ENCODE results near the gene PCP4. TPM values are rescaled to one million over a fixed set of nuclear protein-coding genes. Genes with fewer than 3 reads are reported as not detected.

PCP4 gene
- polyA plus RNA-seq, 2 of the 4 experiments (the other 2 are of a cell fraction): not detected

DNA sequence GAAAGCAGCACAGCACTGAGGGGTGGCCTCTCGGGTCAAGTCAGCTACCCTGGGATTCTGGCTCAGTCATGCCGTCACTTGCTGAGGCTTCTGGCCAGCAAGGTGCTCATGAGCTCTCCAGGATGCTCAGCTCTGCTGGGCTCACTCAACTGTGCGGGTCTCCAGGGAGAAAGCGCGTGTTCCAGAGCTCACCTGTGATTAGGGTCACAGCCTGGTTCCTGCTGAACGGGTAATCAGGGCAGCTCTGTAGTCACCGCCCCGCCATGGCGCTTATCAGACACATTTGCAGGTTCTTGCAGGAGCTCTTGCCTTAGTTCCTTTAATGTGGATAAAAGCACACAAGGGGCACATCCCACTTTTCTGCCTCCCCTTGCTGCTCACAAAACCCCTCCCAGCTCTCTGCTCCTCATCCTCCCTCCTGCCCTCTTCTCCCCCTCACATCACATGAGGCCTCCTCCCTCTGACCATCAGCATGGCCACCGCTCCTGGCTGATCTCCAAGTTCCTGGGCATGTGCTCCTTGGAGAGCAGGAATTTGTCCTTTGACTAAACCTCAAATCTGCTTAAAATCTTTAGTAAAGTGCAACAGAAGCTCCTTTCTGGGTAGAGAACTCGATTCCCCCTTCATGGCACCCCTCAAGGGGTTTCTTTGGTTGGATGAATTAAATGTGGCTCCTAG, 2.0 kb downstream of the PCP4 start:
- no peak overlapping the region for H3K27ac ChIP-seq
- FAIRE-seq: no peak
- H3K4me1 ChIP-seq: no peaks in the 10 kb centered on the region
- no peak overlapping the region for H3K4me3 ChIP-seq
- DNase-seq (ENCODE audit: low read depth in 1 of 2, low spot score in 1 of 2): no peak
- 14% methylated on average over 10 of the region's 11 CpGs for WGBS (ENCODE audit: missing lambda C conversion rate)
- no peaks in the 10 kb centered on the region for H3K9me3 ChIP-seq
- CTCF ChIA-PET: interaction anchor here (0.7 to 4.2 kb wide), 3 partner anchors 9 to 252 kb away, joined by 3 to 23 read pairs (median 4); no protein-coding TSS in a partner anchor
- ATAC-seq: no peak
- H3K4me2 ChIP-seq: no peak overlapping the region
- TF ChIP-seq MAZ (IDR thresholded peaks at IDR 0.05; ENCODE audit: borderline replicate concordance, low read depth, low read length) (no peak), HOXA7 (CRISPR knock-in tag; IDR thresholded peaks at IDR 0.05) (no peak), TP53 (CRISPR knock-in tag; IDR thresholded peaks at IDR 0.05) (no peak), RAD21 (conservative IDR thresholded peaks at IDR 0.05 in 1 of 2, IDR thresholded peaks at IDR 0.05 in 1 of 2) (no peak), E2F6 (IDR thresholded peaks at IDR 0.05; ENCODE audit: borderline replicate concordance, low read depth) (no peak), ESRRA (IDR thresholded peaks at IDR 0.05; ENCODE audit: borderline replicate concordance, low read length) (no peak), NFE2L2 (conservative IDR thresholded peaks at IDR 0.05; ENCODE audit: low read length) (no peak), CHD2 (IDR thresholded peaks at IDR 0.05; ENCODE audit: low read length, partially characterized antibody) (no peak), SREBF2 (IDR thresholded peaks at IDR 0.05) (no peak), JUNB (IDR thresholded peaks at IDR 0.05) (no peak), REST (IDR thresholded peaks at IDR 0.05) (no peak), POLR2A (IDR thresholded peaks at IDR 0.05; ENCODE audit: low read length) (no peak), KDM1A (IDR thresholded peaks at IDR 0.05; ENCODE audit: low read depth) (no peak), FOSB (CRISPR knock-in tag; IDR thresholded peaks at IDR 0.05) (no peak), HDAC2 (IDR thresholded peaks at IDR 0.05) (no peak)
- TF ChIP-seq, protein P1, sequence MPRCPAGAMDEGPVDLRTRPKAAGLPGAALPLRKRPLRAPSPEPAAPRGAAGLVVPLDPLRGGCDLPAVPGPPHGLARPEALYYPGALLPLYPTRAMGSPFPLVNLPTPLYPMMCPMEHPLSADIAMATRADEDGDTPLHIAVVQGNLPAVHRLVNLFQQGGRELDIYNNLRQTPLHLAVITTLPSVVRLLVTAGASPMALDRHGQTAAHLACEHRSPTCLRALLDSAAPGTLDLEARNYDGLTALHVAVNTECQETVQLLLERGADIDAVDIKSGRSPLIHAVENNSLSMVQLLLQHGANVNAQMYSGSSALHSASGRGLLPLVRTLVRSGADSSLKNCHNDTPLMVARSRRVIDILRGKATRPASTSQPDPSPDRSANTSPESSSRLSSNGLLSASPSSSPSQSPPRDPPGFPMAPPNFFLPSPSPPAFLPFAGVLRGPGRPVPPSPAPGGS (IDR thresholded peaks at IDR 0.05): no peak
- POLR2A ChIA-PET: no interaction called here

GRCh38 chr21:39873687-39874086, 6.4 kb downstream of the PCP4 start:
- ChIA-PET CTCF (no interaction called here), POLR2A (no interaction called here)
- Histone ChIP-seq H3K9me3 (no peaks in the 10 kb centered on the region), H3K4me3 (no peak overlapping the region), H3K4me2 (no peak overlapping the region), H3K27ac (no peak overlapping the region), H3K4me1 (no peaks in the 10 kb centered on the region)
- FAIRE-seq (no peak), DNase-seq (ENCODE audit: low read depth in 1 of 2, low spot score in 1 of 2) (no peak), ATAC-seq (no peak)
- WGBS (ENCODE audit: missing lambda C conversion rate): 0% methylated on average over 1 of the region's 1 CpG
- TF ChIP-seq FOXS1 (CRISPR knock-in tag; IDR thresholded peaks at IDR 0.05) (no peak), NFE2L2 (conservative IDR thresholded peaks at IDR 0.05; ENCODE audit: low read length) (no peak), EHF (CRISPR knock-in tag; IDR thresholded peaks at IDR 0.05) (no peak), EP300 (IDR thresholded peaks at IDR 0.05) (no peak), CHD2 (IDR thresholded peaks at IDR 0.05; ENCODE audit: low read length, partially characterized antibody) (no peak)
- TF ChIP-seq, protein P2, sequence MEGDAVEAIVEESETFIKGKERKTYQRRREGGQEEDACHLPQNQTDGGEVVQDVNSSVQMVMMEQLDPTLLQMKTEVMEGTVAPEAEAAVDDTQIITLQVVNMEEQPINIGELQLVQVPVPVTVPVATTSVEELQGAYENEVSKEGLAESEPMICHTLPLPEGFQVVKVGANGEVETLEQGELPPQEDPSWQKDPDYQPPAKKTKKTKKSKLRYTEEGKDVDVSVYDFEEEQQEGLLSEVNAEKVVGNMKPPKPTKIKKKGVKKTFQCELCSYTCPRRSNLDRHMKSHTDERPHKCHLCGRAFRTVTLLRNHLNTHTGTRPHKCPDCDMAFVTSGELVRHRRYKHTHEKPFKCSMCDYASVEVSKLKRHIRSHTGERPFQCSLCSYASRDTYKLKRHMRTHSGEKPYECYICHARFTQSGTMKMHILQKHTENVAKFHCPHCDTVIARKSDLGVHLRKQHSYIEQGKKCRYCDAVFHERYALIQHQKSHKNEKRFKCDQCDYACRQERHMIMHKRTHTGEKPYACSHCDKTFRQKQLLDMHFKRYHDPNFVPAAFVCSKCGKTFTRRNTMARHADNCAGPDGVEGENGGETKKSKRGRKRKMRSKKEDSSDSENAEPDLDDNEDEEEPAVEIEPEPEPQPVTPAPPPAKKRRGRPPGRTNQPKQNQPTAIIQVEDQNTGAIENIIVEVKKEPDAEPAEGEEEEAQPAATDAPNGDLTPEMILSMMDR (IDR thresholded peaks at IDR 0.05): no peak

Data from A549 (cell line).